HG02938 (cell line): ENCODE data around the gene PRSS22.

Experiments used
- ATAC-seq: cut with Tn5 transposase; IDR thresholded peaks from one replicate; pipeline ENCODE4 v1.9.1; 2021; ENCODE audit warnings: mild to moderate bottlenecking, moderate library complexity; ENCODE audit not compliant: unreplicated experiment

The PRSS22 gene

GRCh38 chr16:2829501-2830354, 28.2 kb downstream of the PRSS22 start, which contains the start of gene ZG16B:
ZG16B (plus strand) TSS chr16:2830303; CDS start chr16:2830442, 139 bp downstream.
- ATAC-seq = no peak

- ATAC-seq = no peak
Observed at GRCh38 chr16:2828876-2829430, 29.0 kb downstream of the PRSS22 start.

GRCh38 chr16:2828521-2828840, 29.5 kb downstream of the PRSS22 start:
- no peak for ATAC-seq

GRCh38 chr16:2827831-2828520, 30.0 kb downstream of the PRSS22 start:
- no peak for ATAC-seq

- no peak for ATAC-seq
Observed at GRCh38 chr16:2827374-2827791, 30.6 kb downstream of the PRSS22 start.

GRCh38 chr16:2826591-2827373, 31.2 kb downstream of the PRSS22 start:
- ATAC-seq = no peak

GRCh38 chr16:2825906-2826305, 32.1 kb downstream of the PRSS22 start:
- no peak for ATAC-seq

- no peak for ATAC-seq
Observed at GRCh38 chr16:2825049-2825742, 32.8 kb downstream of the PRSS22 start.

GRCh38 chr16:2824626-2825025, 33.3 kb downstream of the PRSS22 start:
- ATAC-seq = no peak

GRCh38 chr16:2822496-2822895, 35.5 kb downstream of the PRSS22 start:
- no peak for ATAC-seq

- ATAC-seq = no peak
Observed at GRCh38 chr16:2822158-2822495, 35.8 kb downstream of the PRSS22 start.

- no peak for ATAC-seq
Observed at GRCh38 chr16:2821487-2822157, 36.3 kb downstream of the PRSS22 start.

GRCh38 chr16:2820836-2821486, 37.0 kb downstream of the PRSS22 start:
- no peak for ATAC-seq

GRCh38 chr16:2819939-2820835, 37.8 kb downstream of the PRSS22 start:
- no peak for ATAC-seq

- no peak for ATAC-seq
Observed at GRCh38 chr16:2819179-2819938, 38.6 kb downstream of the PRSS22 start.

GRCh38 chr16:2818272-2818876, 39.6 kb downstream of the PRSS22 start:
- ATAC-seq = no peak
